Nucleus accumbens (tissue), 56 donors: ENCODE results near the gene DOK4.

ENCODE experiments used
- DNase-seq, 56 donors: peaks; one replicate each; lab custom pipeline; 2025; lab: John Stamatoyannopoulos, UW

DOK4 gene

GRCh38 chr16:57522960-57523359 lies 36.7 kb upstream of the DOK4 start:
- no peak for DNase-seq

GRCh38 chr16:57519796-57520360 lies 33.6 kb upstream of the DOK4 start:
- DNase-seq = peak in 50 of 56 donors; percentile 9 to 88 (median 48)

- no peak for DNase-seq
Observed at GRCh38 chr16:57518922-57519321, 32.6 kb upstream of the DOK4 start.

- DNase-seq = no peak
Observed at GRCh38 chr16:57518520-57518919, 32.2 kb upstream of the DOK4 start.

GRCh38 chr16:57517397-57518367 lies 31.4 kb upstream of the DOK4 start:
- DNase-seq = no peak

GRCh38 chr16:57516773-57517172 lies 30.5 kb upstream of the DOK4 start:
- DNase-seq = no peak

- no peak for DNase-seq
Observed at GRCh38 chr16:57516176-57516725, 30.0 kb upstream of the DOK4 start.

- no peak for DNase-seq
Observed at GRCh38 chr16:57514791-57515600, 28.7 kb upstream of the DOK4 start.

GRCh38 chr16:57514371-57514770 lies 28.1 kb upstream of the DOK4 start:
- DNase-seq = no peak

GRCh38 chr16:57513371-57514102 lies 27.2 kb upstream of the DOK4 start:
- DNase-seq = no peak

GRCh38 chr16:57512296-57513001 lies 26.2 kb upstream of the DOK4 start:
- no peak for DNase-seq

- DNase-seq = no peak
Observed at GRCh38 chr16:57510016-57510871, 24.0 kb upstream of the DOK4 start.

- DNase-seq = no peak
Observed at GRCh38 chr16:57509231-57509923, 23.1 kb upstream of the DOK4 start.

- DNase-seq = no peak
Observed at GRCh38 chr16:57508035-57508425, 21.7 kb upstream of the DOK4 start.

- DNase-seq = no peak
Observed at GRCh38 chr16:57507136-57508034, 21.1 kb upstream of the DOK4 start.

GRCh38 chr16:57505169-57505568 lies 18.9 kb upstream of the DOK4 start:
- DNase-seq = no peak

GRCh38 chr16:57504491-57504890 lies 18.2 kb upstream of the DOK4 start:
- no peak for DNase-seq
